GM18507 (cell line): Measurements from ENCODE around the gene KCNJ4.

Experiments used
- DNase-seq: peaks from one replicate; pipeline ENCODE4 v3.0.0; 2011; ENCODE audit warnings: low read depth; ENCODE audit not compliant: insufficient read length; ENCODE audit errors: extremely low spot score
- FAIRE-seq: peaks from 2 replicates; lab custom pipeline; 2011; peaks lifted over from hg19 to GRCh38; lab: Jason Lieb, UNC

Gene KCNJ4

DNA sequence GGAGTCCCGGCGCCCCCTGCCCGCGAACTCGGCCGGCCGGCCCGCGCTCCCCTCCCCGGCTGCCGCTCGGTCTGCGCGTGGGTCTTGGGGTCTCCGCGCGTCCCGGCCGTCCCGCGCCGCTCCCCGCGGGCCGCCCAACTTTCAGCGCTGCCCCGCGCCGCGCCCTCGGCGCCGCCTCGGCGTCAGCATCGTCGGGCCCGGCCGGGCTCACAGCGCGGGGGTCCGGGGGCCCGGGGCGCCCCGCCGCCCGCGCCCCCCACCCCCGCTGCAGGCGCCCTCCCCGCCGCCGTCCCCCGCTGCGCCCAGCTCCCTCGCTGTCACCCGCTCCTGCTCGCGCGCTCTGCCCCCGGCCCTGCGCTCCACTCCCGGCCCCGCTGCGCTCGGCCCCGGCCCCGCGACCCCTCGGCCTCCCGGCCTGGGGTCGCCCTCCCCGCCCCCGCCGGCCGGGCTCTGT lies at the start of gene KCNJ4:
Gene KCNJ4, minus strand, starts transcription at position 124 of the 454 bp plus-strand sequence. CDS start 27,067 bp downstream, outside the sequence.
- DNase-seq: no peak
- no peak for FAIRE-seq

DNA sequence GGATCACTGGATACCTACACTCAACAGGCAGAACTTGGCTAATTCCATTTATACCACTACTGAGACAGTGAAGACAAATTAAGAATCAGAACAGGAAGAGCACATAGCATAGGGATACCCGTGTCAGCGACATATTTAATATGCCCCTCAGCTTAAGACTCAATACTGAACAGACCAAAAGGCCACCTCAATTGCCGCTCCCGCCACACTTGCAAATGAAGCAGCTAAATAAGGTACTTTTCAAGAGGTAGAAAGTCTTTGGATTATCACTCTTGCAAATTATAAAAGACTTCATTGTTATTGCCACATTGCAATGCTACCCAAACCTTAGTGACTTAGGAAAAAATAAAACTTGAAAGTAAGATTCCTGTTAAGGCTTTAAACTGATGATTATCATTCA lies 48.0 kb upstream of the KCNJ4 start:
- DNase-seq (no peak), FAIRE-seq (no peak)

- DNase-seq (no peak), FAIRE-seq (no peak)
Observed at GRCh38 chr22:38501797-38502672, 47.0 kb upstream of the KCNJ4 start.

DNA sequence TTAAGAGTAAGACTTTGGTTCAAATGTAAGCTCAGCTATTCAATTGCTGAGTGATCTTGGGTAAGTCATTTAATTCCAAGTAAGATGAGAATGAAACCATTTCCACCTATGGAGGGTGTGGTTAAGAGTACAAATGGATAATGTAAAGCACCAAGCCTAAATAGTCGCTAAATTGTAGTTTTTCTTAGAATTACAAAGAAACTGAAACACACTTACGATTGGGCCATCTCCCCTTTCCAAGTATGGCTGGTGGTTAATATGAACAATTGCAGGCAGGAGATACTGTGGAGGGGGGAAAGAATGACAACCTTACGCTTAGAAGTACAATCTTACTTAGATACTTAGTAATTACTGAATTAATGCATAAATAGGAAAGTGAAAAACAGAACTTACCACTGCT lies 42.9 kb upstream of the KCNJ4 start:
- DNase-seq (no peak), FAIRE-seq (no peak)

DNA sequence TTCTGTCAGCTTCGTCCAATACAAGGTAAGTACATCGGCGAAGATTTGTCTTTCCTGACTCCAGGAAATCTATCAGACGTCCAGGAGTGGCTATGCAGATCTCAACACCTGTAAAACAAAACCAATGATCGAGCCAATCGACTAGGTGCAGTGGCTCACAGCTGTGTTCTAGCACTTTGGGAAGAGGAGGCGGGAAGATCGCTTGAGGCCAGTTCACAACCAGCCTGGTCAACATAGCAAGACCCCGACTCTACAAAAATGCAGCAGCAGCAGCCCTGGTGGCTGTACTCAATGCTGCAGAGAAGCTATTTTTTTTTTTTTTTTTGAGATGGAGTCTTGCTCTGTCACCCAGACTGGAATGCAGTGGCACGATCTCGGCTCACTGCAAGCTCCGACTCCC lies 39.9 kb upstream of the KCNJ4 start:
- FAIRE-seq: no peak
- DNase-seq: no peak

DNA sequence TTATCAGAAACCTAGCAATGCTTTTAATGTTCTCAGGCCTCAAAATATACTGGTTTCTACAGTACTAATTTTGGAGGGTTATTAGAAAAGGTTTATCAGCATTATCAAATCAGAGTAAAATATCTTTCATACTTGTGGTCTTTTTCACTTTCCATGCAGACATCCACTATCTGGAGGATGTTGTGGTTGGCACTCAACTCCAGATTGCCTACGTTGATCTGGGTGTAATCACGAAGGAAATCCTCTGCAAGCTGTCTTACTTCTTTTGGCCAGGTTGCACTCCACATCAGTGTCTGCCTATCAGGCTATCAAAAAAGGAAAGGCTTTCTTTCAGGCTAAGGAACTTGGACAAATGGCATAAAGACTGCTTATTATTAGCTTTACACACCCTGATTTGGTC lies 39.5 kb upstream of the KCNJ4 start:
- no peak for FAIRE-seq
- DNase-seq: no peak

DNA sequence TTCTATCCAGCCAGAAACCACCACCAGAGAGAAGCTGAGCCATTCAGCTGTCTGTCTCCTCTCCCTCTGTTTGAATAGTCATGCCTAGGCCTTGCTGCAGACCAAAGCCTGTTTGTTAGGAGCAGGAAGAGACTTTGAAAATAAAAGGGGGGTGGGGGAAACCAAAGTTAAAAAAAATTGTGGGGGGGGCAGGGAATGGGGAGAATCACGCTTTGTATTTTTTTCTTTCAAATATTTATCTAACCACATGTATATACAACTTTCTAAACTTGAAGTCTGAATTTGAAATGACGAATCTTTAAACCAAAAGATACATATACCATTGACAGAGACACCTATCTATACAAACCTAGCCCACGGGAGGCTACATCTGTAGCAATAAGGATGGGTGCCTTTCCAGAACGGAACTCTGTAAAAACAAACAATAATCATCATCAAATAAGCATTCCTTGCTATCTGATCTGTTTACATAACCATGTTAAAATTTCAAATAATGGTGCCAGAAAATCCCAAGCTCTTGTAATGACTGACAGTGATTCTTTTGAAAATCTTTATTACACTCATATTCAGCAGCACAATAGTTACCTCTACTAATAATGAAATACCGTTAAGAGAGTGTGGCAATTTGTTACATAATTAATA lies 36.8 kb upstream of the KCNJ4 start:
- FAIRE-seq: no peak
- no peak for DNase-seq

DNA sequence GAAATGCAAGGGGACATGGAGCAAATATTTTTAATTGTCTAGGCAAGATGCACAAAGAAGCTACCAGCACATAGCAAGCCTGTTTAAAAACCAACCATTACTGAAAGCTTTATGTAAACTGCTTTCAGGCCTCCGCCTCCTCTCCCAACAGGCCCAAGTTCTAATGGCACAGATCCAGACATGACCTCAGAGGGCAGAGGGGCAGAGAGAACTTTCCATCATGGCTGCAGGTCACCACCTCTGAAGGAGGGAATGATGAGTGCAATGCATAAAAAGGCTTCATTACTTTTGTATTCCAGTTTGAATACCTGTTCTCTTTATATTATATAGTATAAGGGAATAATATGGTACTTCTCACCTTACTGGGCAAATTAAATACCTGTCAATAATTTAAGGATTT lies 35.9 kb upstream of the KCNJ4 start:
- DNase-seq: no peak
- no peak for FAIRE-seq

DNA sequence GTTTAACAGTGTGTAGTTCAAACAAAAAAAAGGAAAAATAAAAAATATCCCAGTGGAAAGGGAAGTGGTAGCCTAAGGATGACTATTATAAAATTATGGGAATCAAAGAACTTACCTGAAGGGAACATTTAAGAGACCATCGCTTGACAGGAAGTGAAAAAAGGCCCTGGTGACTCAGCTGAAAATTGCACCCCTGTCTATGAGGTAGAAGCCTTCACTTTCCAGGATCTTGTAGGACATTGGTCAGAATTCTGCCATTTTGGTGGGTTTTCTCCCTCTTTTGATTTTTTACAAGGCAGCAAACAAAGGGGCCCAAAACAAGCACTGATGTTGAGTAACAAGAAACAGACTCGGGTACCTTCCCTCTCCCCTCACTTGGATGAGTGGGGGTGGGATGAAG lies 35.5 kb upstream of the KCNJ4 start:
- no peak for FAIRE-seq

GRCh38 chr22:38489561-38490145 lies 34.7 kb upstream of the KCNJ4 start:
- DNase-seq (no peak), FAIRE-seq (no peak)

More for the DNA sequence above, 35.5 kb upstream of the KCNJ4 start:
- no peak for DNase-seq

DNA sequence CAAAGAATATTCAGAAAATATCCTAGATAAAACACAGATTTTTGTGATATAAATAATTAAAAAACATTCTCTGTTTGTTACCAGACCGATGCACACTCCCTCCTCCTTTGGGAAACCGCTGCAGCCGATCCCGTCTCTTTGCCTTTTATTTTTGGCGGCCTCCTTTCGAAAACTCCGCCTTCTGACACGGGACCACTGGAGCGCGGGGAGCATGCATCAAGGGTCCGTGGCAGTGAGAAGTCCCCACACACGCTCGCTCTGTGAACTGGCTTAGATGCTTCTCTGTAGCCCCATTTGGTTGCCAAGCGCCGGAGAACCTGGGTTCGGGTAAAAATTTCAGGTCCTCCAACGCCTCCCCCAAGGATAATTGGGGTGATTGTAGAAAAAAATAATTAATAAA lies 34.1 kb upstream of the KCNJ4 start:
- FAIRE-seq: no peak

DNA sequence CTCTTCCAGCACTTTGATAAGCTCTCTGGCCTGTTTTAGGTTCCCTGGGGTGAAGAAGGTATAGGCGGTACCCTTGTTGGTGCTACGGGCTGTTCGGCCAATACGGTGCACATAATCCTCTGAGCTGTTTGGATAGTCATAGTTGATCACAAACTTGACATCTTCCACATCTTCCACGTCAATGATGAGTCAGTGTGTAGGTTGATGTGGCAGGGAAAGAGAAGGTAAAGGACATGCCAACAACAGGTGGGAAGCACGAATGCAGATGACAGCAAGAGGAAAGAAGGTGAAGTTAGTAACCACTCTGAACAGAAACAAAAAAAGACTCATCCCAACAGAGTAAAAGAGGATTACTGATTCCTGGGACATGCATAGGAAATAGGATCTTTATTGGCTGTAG lies 32.9 kb upstream of the KCNJ4 start:
- DNase-seq (no peak), FAIRE-seq (no peak)

More for the DNA sequence above, 34.1 kb upstream of the KCNJ4 start:
- no peak for DNase-seq

- DNase-seq (no peak), FAIRE-seq (no peak)
Observed at GRCh38 chr22:38485783-38486182, 30.8 kb upstream of the KCNJ4 start.

- FAIRE-seq: no peak
- no peak for DNase-seq
Observed at GRCh38 chr22:38484244-38484643, 29.2 kb upstream of the KCNJ4 start.

GRCh38 chr22:38482662-38483308 lies 27.8 kb upstream of the KCNJ4 start:
- DNase-seq: no peak
- FAIRE-seq: no peak

GRCh38 chr22:38481871-38482332 lies 26.9 kb upstream of the KCNJ4 start:
- DNase-seq: no peak
- no peak for FAIRE-seq

GRCh38 chr22:38481162-38481870 lies 26.3 kb upstream of the KCNJ4 start:
- DNase-seq (no peak), FAIRE-seq (no peak)

DNA sequence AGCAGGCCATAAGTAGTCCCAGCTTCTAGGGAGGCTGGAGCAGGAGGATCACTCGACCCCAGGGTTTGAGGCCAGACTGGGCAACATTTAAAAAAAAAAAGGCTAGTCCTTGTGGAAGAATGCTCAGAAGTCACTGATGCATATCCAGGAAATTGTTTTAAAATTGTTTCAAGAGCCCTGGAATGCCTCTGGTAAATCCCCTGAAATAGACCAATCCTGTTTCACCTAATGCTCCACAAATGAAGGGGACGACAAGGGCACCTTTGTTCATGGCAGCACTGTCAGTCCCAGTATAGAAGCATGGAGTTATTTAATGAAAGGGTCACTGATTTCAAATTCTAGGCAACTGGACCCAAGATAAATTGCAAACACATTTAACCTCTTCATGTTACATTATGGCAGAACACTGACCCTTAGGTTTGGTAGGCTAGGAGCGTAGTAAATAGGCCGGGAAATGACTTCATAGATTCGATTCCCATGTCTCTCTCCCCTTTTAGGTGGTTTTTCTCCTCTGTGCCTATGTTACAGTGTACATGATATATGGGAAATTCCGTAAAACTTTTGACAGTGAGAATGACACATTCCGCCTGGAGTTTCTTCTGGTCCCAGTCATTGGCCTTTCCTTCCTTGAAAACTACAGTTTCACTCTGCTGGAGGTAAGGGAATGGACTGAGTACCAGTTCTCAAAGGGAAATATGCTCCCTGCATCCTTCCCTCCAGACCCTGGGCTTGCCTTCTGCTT lies 24.3 kb upstream of the KCNJ4 start:
- no peak for FAIRE-seq
- DNase-seq: no peak

DNA sequence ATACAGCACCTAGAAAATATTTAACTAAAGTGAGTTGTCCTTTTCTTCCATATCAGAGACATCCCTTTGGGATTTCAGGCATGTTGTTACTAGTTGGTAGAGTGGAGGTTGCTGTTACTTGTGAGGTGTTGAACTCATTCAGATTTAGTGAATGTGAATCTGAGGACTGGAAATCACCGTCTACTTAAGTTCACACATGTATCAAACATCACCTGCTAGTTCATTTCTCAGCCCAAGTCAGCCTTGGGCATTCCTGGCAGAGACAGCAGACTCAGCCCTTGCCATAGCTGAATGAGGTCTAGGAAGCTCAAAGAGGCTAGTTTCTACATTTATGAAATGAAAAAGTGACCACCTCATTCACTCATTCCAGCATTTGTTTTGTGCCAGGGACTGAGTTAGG lies 22.6 kb upstream of the KCNJ4 start:
- FAIRE-seq: no peak
- DNase-seq: no peak
